Keratinocyte (primary cell): ENCODE data around the gene SIPA1L3.

Experiments used
- CTCF ChIP-seq, 3 experiments: IDR thresholded peaks in 1 of 3; conservative IDR thresholded peaks in 1 of 3; optimal IDR thresholded peaks in 1 of 3; 2 replicates in 2 of 3; 3 replicates in 1 of 3; pipeline versions ENCODE3 to v1.5.1; 2011; ENCODE audit warnings: low read length in 3 of 3, mild to moderate bottlenecking in 3 of 3, moderate library complexity in 2 of 3, control low read depth in 1 of 3, inconsistent platforms in 1 of 3; ENCODE audit not compliant: insufficient read depth in 2 of 3; ENCODE audit errors: extremely low read depth in 1 of 3
- EZH2 ChIP-seq: IDR thresholded peaks from one replicate; pipeline ENCODE4 v1.6.1; 2012; ENCODE audit warnings: inconsistent platforms, mild to moderate bottlenecking, low read length, moderate library complexity

- no peak for TF ChIP-seq CTCF (optimal IDR thresholded peaks at IDR 0.05 in 1 of 3, IDR thresholded peaks at IDR 0.05 in 1 of 3, conservative IDR thresholded peaks at IDR 0.05 in 1 of 3; ENCODE audit: extremely low read depth in 1 of 3, insufficient read depth in 2 of 3, low read length in 3 of 3)
- TF ChIP-seq EZH2: no peak
These were observed 301.6 kb downstream of the SIPA1L3 start for GRCh38 chr19:38208571-38208970.
